ENCODE measurements around the gene LARP4B. TPM values are rescaled to one million over a fixed set of nuclear protein-coding genes. Genes with fewer than 3 reads are reported as not detected.

LARP4B gene
- total and polyA plus RNA-seq, 2 experiments from 2014 or later, result 18.3 to 52.3 TPM

GRCh38 chr10:782751-783648 is 148.5 kb downstream of the LARP4B start:
- Histone ChIP-seq H3F3A (replicated peaks; ENCODE audit: low read depth) (no peaks in the 10 kb centered on the region), H3K79me2 (replicated peaks; ENCODE audit: insufficient read depth) (no peaks in the 10 kb centered on the region), H2AFZ (no peak overlapping the region), H3K4me1 (ENCODE audit: insufficient read depth) (no peaks in the 10 kb centered on the region; the same call in 1 of the 2 replicates), H3K27ac (ENCODE audit: low read depth) (no peak overlapping the region), H3K36me3 (ENCODE audit: insufficient read depth) (no peaks in the 10 kb centered on the region), H3K27me3 (ENCODE audit: insufficient read depth) (peaks cover 3% of the 10 kb centered on the region; the same call in 1 of the 2 replicates), H3K4me2 (no peak overlapping the region), H3K4me3 (no peak overlapping the region), H4K20me1 (replicated peaks; ENCODE audit: insufficient read depth) (no peaks in the 10 kb centered on the region), H3K9me2 (ENCODE audit: insufficient read depth) (no peaks in the 10 kb centered on the region)
- no peaks in the 10 kb centered on the region for H3K36me3 Mint-ChIP-seq (ENCODE audit: low read depth)
- H3K27ac Mint-ChIP-seq, result no peak overlapping the region
- no peak for DNase-seq (ENCODE audit: low spot score)
- no peak for TF ChIP-seq CREB1 (CRISPR knock-in tag; IDR thresholded peaks at IDR 0.05; ENCODE audit: low read depth)
- ATAC-seq, result no peak
- H3K9me3 Mint-ChIP-seq, result no peaks in the 10 kb centered on the region
- H3K4me1 Mint-ChIP-seq, result no peaks in the 10 kb centered on the region
- peaks cover 18% of the 10 kb centered on the region for H3K27me3 Mint-ChIP-seq (ENCODE audit: insufficient read depth, low read depth, poor library complexity)
- no peak overlapping the region for H3K4me3 Mint-ChIP-seq

GRCh38 chr10:780536-781524 is 150.7 kb downstream of the LARP4B start:
- Mint-ChIP-seq H3K36me3 (ENCODE audit: low read depth) (no peaks in the 10 kb centered on the region), H3K4me1 (no peaks in the 10 kb centered on the region), H3K9me3 (no peaks in the 10 kb centered on the region), H3K4me3 (no peak overlapping the region), H3K27me3 (ENCODE audit: insufficient read depth, low read depth, poor library complexity) (peaks cover 17% of the 10 kb centered on the region), H3K27ac (no peak overlapping the region)
- no peaks in the 10 kb centered on the region for H3K79me2 ChIP-seq (replicated peaks; ENCODE audit: insufficient read depth)
- ATAC-seq, result no peak
- H3F3A ChIP-seq (replicated peaks; ENCODE audit: low read depth), result no peaks in the 10 kb centered on the region
- H3K9me2 ChIP-seq (ENCODE audit: insufficient read depth), result no peaks in the 10 kb centered on the region
- no peak for DNase-seq (ENCODE audit: low spot score)
- no peak overlapping the region for H3K4me2 ChIP-seq
- H3K27me3 ChIP-seq (ENCODE audit: insufficient read depth), result peaks cover 3% of the 10 kb centered on the region; the same call in 1 of the 2 replicates
- no peaks in the 10 kb centered on the region; the same call in 1 of the 2 replicates for H3K4me1 ChIP-seq (ENCODE audit: insufficient read depth)
- H2AFZ ChIP-seq, result no peak overlapping the region
- H3K27ac ChIP-seq (ENCODE audit: low read depth), result no peak overlapping the region
- no peak overlapping the region for H3K4me3 ChIP-seq
- no peaks in the 10 kb centered on the region for H4K20me1 ChIP-seq (replicated peaks; ENCODE audit: insufficient read depth)
- no peaks in the 10 kb centered on the region for H3K36me3 ChIP-seq (ENCODE audit: insufficient read depth)
- TF ChIP-seq ZNF114 (CRISPR knock-in tag; IDR thresholded peaks at IDR 0.05) (no peak), CTCF (conservative IDR thresholded peaks at IDR 0.05; ENCODE audit: low read depth in 2 of 2) (no peak), POLR2AphosphoS5 (IDR thresholded peaks at IDR 0.05; ENCODE audit: low read depth) (no peak), CREB1 (CRISPR knock-in tag; IDR thresholded peaks at IDR 0.05; ENCODE audit: low read depth) (no peak), NANOG (IDR thresholded peaks at IDR 0.05; ENCODE audit: borderline replicate concordance) (no peak), EZH2 (IDR thresholded peaks at IDR 0.05; ENCODE audit: low read depth, unreplicated experiment) (no peak), ZNF331 (CRISPR knock-in tag; IDR thresholded peaks at IDR 0.05; ENCODE audit: low read depth) (no peak), JUNB (IDR thresholded peaks at IDR 0.05; ENCODE audit: unreplicated experiment) (no peak), EZH2phosphoT487 (IDR thresholded peaks at IDR 0.05; ENCODE audit: unreplicated experiment) (no peak), REST (IDR thresholded peaks at IDR 0.05; ENCODE audit: unreplicated experiment) (no peak)
